T-helper 2 cell treated with Interferon-gamma antibody and Interleukin-4, amounts not matched to agents 5 μg/mL and 100 μg/mL, for 36 hours (primary cell): ENCODE data around the gene KCNH2.

Experiments
- DNase-seq: peaks from one replicate; pipeline ENCODE4 v3.0.0; 2021; ENCODE audit warnings: low spot score
- H3K27ac Mint-ChIP-seq: one replicate; pipeline ENCODE4 v1.8.0; 2021; ENCODE audit warnings: mild to moderate bottlenecking, mixed read lengths
- H3K27me3 Mint-ChIP-seq: one replicate; pipeline ENCODE4 v1.8.0; 2021; ENCODE audit warnings: low read depth, mixed read lengths
- H3K36me3 Mint-ChIP-seq: one replicate; pipeline ENCODE4 v1.8.0; 2021; ENCODE audit warnings: low read depth, mixed read lengths
- H3K4me1 Mint-ChIP-seq: one replicate; pipeline ENCODE4 v1.8.0; 2021; ENCODE audit warnings: low read depth, mixed read lengths
- H3K4me3 Mint-ChIP-seq: one replicate; pipeline ENCODE4 v1.8.0; 2022; ENCODE audit warnings: mild to moderate bottlenecking, moderate library complexity, mixed read lengths
- H3K9me3 Mint-ChIP-seq: one replicate; pipeline ENCODE4 v1.8.0; 2021; ENCODE audit warnings: mixed read lengths

The KCNH2 gene

DNA sequence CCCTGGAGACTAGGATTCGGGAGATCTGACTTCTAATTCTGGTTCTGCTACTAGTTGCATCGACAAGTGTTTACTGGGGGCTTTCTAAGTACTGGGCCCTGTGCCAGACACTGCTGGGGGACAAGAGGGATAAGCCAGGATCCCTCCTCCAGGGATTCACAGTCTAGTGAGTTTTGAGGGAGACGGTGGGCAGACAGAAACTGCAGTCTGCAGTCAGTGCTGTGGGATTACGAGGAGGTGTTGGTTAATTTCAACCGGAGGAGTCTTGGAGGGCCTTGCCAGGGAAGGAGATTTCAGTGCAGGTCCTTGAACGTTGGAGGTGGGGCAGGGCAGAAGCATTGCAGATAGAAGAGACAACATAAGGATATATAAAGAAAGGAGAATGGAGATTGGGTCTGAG is 3.5 kb upstream of the KCNH2 start:
- H3K27me3 Mint-ChIP-seq = peaks cover 76% of the 10 kb centered on the region
- no peaks in the 10 kb centered on the region for H3K36me3 Mint-ChIP-seq
- DNase-seq = no peak
- peaks cover 14% of the 10 kb centered on the region for H3K4me1 Mint-ChIP-seq
- H3K9me3 Mint-ChIP-seq = no peaks in the 10 kb centered on the region
- no peak overlapping the region for H3K4me3 Mint-ChIP-seq
- no peak overlapping the region for H3K27ac Mint-ChIP-seq

- no peak for DNase-seq
- Mint-ChIP-seq H3K4me1 (peaks cover 9% of the 10 kb centered on the region), H3K9me3 (no peaks in the 10 kb centered on the region), H3K27ac (no peak overlapping the region), H3K27me3 (peaks cover 76% of the 10 kb centered on the region), H3K36me3 (no peaks in the 10 kb centered on the region), H3K4me3 (no peak overlapping the region)
Measured at GRCh38 chr7:150980663-150981062, 2.5 kb upstream of the KCNH2 start.

DNA sequence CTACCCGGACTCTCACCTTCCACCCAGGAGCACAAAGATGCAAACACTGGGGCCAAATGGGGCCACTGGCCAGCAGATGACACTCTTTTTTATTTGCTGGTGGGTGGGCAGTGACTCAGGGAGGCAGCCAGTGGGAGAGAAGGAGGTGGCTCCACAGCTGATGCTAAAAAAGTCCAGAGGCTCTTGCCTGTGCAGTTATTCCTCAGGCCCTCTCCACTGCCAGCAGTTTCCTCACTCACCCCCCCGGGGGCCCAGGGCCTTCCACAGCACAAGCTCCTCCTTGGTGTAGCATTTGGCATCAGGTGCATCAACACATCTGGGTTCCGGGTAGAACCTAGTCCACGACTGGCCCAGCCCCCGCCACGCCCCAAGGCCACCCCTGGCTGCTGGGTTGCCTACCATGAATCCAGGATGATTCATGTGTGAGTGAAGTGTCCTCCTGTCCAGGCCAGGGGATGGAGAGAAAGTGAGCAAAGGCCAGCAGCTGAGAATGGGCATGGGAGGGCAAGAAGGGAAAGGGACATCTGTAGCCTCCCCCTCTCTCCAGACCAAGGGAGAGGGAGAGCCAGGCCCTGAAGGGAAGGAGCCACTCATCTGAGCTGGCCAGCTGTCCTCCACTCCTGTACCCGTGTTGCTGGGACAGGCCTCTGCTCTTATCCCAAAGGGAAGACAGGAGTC is 1.7 kb upstream of the KCNH2 start:
- peaks cover 13% of the 10 kb centered on the region for H3K4me1 Mint-ChIP-seq
- no peak for DNase-seq
- peaks cover 77% of the 10 kb centered on the region for H3K27me3 Mint-ChIP-seq
- no peak overlapping the region for H3K4me3 Mint-ChIP-seq
- no peak overlapping the region for H3K27ac Mint-ChIP-seq
- H3K36me3 Mint-ChIP-seq = no peaks in the 10 kb centered on the region
- no peaks in the 10 kb centered on the region for H3K9me3 Mint-ChIP-seq

- Mint-ChIP-seq H3K36me3 (no peaks in the 10 kb centered on the region), H3K27me3 (peaks cover 61% of the 10 kb centered on the region), H3K9me3 (no peaks in the 10 kb centered on the region), H3K4me1 (peaks cover 18% of the 10 kb centered on the region), H3K27ac (peak overlapping the region; percentile 67), H3K4me3 (peak overlapping the region; percentile 69)
- DNase-seq = no peak
Measured at GRCh38 chr7:150977382-150978125, 567 bp downstream of the KCNH2 start.

DNA sequence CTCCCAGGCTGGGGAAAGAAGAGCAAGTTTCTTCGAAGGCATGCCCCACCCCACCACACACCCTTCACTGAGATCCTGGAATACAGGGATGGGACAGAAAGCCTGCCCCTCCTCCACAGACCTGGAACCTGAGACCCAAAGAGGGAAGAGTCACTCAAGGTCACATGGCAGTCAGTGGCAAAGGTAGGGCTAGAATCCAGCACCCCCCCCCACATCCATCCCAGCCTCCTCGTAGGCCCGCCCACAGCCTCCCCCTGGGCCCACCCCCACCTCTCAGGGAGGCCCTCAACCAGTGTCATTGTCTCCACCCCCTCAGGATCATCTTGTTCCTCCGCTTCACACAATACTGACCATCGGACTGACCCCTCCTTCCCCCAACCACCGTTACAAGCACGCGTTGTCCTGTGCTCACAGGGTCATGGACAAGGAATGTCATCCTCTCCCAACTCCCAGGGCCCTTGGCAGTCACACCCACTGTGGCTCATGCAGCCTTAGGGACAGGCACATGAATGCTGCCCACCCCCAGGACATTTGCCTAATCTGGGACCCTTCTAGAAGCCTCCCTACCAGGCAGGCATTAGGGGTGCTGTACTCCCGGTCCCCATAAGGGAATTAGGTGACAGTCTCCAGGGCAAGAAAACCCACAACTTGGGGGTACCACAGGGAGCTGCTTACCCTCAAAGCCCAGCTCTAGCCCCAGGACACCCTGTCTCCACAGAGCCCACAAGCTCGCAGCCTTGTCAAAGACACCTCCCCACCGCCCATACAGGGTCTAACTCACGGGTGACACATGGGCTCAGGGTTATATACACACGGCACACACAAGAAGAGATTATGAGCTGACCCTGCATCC is 1.4 kb downstream of the KCNH2 start:
- Mint-ChIP-seq H3K4me3 (peak overlapping the region; percentile 69), H3K27me3 (peaks cover 53% of the 10 kb centered on the region), H3K36me3 (no peaks in the 10 kb centered on the region), H3K4me1 (peaks cover 18% of the 10 kb centered on the region), H3K27ac (no peak overlapping the region), H3K9me3 (no peaks in the 10 kb centered on the region)
- DNase-seq = no peak

DNA sequence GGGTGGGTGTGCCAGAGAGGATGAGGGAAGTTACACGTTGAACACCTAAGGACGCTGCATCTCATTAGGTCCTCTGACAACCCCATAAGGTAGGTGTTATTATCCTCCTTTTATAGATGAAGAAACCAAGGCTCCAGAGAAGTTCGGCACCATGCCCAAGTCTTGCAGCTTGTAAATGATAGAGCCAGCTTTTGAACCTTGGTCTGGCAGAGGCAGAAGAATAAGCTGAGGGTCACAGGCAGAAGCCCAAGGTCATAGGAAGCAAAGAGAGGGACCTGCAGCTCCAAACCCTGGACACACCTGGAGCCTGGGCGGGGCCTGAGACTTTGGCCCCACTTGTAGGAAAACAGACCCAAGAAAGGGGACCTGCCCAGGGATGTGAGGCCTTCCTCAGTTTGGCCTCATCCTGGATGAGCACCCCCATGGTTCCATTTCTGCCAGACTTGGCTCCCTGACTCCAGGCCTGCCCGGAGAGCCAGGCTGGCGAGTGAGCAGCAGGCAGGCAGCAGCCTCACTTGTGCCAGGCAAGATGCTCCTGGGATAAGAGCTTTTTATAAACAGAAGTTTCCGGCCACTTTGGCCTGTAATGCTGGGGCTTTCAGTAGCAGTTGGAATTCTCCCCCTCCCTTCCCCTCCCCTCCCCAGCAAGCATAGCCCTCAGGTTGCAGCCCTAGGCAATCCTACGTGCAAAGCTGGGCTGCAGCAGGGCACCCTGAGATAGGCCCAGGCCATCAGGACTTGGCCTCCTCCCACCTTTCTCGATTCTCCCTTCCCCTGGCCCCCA is 2.4 kb downstream of the KCNH2 start:
- no peak for DNase-seq
- Mint-ChIP-seq H3K9me3 (no peaks in the 10 kb centered on the region), H3K4me3 (peak overlapping the region; percentile 72), H3K27ac (peak overlapping the region; percentile 49), H3K36me3 (no peaks in the 10 kb centered on the region), H3K4me1 (peaks cover 18% of the 10 kb centered on the region), H3K27me3 (peaks cover 42% of the 10 kb centered on the region)

GRCh38 chr7:150974468-150975391 is 3.4 kb downstream of the KCNH2 start:
- peaks cover 32% of the 10 kb centered on the region for H3K27me3 Mint-ChIP-seq
- peaks cover 18% of the 10 kb centered on the region for H3K4me1 Mint-ChIP-seq
- H3K4me3 Mint-ChIP-seq = peak overlapping the region; percentile 86
- DNase-seq = peak; percentile 62
- H3K27ac Mint-ChIP-seq = peak overlapping the region; percentile 57
- no peaks in the 10 kb centered on the region for H3K9me3 Mint-ChIP-seq
- H3K36me3 Mint-ChIP-seq = no peaks in the 10 kb centered on the region

DNA sequence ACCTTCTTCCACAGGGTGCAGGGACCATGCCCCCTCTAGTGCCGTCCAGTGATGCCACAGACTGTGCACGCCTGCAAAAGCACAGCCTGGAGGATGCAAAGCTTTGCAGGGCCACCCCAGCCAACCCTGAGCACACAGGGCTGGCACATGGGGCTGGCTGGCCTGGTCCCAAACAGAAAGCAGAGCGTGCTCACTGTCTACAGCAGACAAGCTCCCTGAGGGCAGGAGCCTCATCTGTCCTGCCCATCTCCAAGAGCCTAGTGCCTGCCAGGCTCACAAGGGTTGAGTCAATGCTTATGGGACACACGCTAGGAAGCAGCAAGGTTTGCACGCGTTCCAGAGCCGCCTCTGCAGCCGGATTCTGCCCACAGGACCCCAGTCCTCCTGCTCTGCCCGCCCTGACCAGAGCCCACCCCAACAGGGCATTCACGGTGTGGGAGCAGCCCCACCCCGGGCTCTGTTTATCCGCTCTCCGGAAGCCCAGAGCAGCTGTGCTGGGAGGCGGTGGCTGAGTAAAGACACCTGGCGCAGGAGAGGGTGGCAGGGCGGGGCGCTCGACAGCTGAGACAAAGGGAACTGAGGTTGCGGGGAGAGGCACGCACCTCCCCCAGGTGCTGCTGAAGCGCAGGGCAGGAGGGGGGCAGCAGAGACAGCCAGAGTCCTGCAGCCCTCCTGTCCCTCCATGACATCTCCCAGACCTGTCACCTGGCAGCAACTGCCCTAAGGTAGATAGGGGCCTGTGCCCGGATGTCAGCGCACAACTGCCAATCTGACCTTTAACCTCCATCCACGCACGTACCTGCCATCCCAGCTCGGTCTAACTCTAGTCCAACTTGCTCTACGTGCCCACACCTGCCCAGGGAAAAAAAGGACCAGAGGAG is 4.3 kb downstream of the KCNH2 start:
- Mint-ChIP-seq H3K9me3 (no peaks in the 10 kb centered on the region), H3K27me3 (peaks cover 25% of the 10 kb centered on the region), H3K27ac (peak overlapping the region; percentile 57), H3K4me1 (peaks cover 18% of the 10 kb centered on the region), H3K36me3 (no peaks in the 10 kb centered on the region), H3K4me3 (peak overlapping the region; percentile 64)
- no peak for DNase-seq

GRCh38 chr7:150972741-150973140 is 5.4 kb downstream of the KCNH2 start:
- no peak overlapping the region for H3K27ac Mint-ChIP-seq
- H3K4me3 Mint-ChIP-seq = no peak overlapping the region
- no peaks in the 10 kb centered on the region for H3K36me3 Mint-ChIP-seq
- H3K4me1 Mint-ChIP-seq = peaks cover 15% of the 10 kb centered on the region
- H3K27me3 Mint-ChIP-seq = peaks cover 19% of the 10 kb centered on the region
- DNase-seq = no peak
- no peaks in the 10 kb centered on the region for H3K9me3 Mint-ChIP-seq

GRCh38 chr7:150972023-150972468 is 6.1 kb downstream of the KCNH2 start:
- DNase-seq = no peak
- peaks cover 13% of the 10 kb centered on the region for H3K4me1 Mint-ChIP-seq
- H3K36me3 Mint-ChIP-seq = no peaks in the 10 kb centered on the region

GRCh38 chr7:150971242-150972022 is 6.7 kb downstream of the KCNH2 start:
- H3K36me3 Mint-ChIP-seq = no peaks in the 10 kb centered on the region
- no peaks in the 10 kb centered on the region for H3K9me3 Mint-ChIP-seq
- H3K4me3 Mint-ChIP-seq = no peak overlapping the region
- peaks cover 17% of the 10 kb centered on the region for H3K27me3 Mint-ChIP-seq
- H3K27ac Mint-ChIP-seq = peak overlapping the region; percentile 64
- DNase-seq = no peak
- peaks cover 9% of the 10 kb centered on the region for H3K4me1 Mint-ChIP-seq

More at GRCh38 chr7:150972023-150972468, 6.1 kb downstream of the KCNH2 start:
- H3K27me3 Mint-ChIP-seq = peaks cover 20% of the 10 kb centered on the region
- no peak overlapping the region for H3K4me3 Mint-ChIP-seq
- H3K27ac Mint-ChIP-seq = no peak overlapping the region
- no peaks in the 10 kb centered on the region for H3K9me3 Mint-ChIP-seq
